Heart left ventricle (tissue), 13 donors: ENCODE measurements around the gene AGTRAP.

Experiments
- POLR2A ChIP-seq, 2 donors: fragments of 450-650 bp; IDR thresholded peaks; one replicate each; pipeline ENCODE4 v1.6.1; 2017; ENCODE audit warnings: antibody characterized with exemption in 2 of 2, mild to moderate bottlenecking in 2 of 2, moderate library complexity in 2 of 2
- TF ChIP-seq, protein P1 (sequence below), 12 donors: fragments of 200-600 bp; sonication (generic) in 4 of 12; IDR thresholded peaks; one replicate each; pipeline versions ENCODE4 v1.5.0 to v1.8.0; 2018 to 2022; ENCODE audit warnings: antibody characterized with exemption in 12 of 12, mild to moderate bottlenecking in 5 of 12
- donor health status: ischemic (EF 13 %, LVEDD 7.1; RV severe dilation, severe dysfunction).
- donor health status: DM: no; HTN: yes; CAD: no.
- donor health status: DM: no; HTN: no; CAD: no.
- donor health status: ischemic (EF 25% LVEDD 6.9; RV normal size, moderate dysfunction).
- donor health status: ischemic (EF 25% LVEDD 5.7; RV mildly dilated, moderate dysfunction).
- donor health status: ischemic (EF 35%, LVEDD 5.7; RV mildly dilated, moderate dysfunction).
- donor health status: nonischemic (EF 11% LVEDD 7.7; RV severe dilation, severe dysfunction).
- donor health status: DM: yes; HTN: yes; CAD: no.
- donor health status: PGD.
- donor health status: ischemic (EF 29% LVEDD 5.4; RV normal size, mild dysfunction).
- donor health status: nonischemic (EF 23%, LVEDD 6.1; RV moderate dilation, normal function).

DNA sequence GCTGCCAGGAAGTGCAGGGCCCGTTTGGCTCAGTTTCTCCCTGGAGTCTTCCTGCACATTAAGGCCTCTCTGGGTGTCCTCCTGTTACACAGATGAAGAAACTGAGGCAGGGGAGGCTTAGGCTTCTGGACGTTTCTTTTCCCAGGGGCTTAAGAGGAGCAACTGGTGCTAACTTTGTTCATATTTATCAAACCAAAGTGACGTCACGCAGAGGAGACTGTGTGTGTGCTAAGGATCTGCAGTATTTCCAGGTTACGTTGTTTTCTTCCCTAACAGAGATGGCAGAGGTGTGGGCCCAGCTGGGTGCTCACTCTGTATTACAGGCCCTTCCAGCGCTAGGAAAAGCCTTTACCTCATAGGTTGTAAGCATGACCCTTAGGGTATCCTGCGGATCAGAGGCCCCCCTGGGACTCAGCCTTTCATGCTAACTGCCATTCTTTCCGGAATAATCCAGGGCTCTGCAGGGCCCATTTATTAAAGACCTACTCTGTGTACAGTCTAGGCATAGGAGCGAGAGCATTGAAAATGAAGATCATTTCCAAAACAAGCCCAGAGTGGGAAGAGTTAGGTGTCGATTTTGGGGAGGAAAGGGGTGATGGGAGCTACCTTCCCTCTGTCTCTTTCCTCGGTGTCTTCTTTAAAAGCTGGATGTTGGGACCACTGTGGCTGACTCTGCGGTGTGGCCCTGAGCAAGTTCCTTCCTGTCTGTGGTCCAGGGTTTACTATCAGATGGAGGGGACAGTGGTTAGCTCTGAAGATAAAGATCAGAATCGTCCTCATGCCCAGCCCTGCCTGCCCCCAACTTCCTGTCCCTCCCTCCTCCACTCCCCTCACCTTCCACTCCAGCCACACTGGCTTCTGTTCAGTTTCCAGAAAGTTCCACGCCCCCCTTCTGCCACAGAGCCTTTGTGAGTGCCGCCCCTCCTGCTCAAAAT is 4.6 kb downstream of the AGTRAP start:
- TF ChIP-seq POLR2A (IDR thresholded peaks at IDR 0.05), result no peak
- TF ChIP-seq, protein P1, sequence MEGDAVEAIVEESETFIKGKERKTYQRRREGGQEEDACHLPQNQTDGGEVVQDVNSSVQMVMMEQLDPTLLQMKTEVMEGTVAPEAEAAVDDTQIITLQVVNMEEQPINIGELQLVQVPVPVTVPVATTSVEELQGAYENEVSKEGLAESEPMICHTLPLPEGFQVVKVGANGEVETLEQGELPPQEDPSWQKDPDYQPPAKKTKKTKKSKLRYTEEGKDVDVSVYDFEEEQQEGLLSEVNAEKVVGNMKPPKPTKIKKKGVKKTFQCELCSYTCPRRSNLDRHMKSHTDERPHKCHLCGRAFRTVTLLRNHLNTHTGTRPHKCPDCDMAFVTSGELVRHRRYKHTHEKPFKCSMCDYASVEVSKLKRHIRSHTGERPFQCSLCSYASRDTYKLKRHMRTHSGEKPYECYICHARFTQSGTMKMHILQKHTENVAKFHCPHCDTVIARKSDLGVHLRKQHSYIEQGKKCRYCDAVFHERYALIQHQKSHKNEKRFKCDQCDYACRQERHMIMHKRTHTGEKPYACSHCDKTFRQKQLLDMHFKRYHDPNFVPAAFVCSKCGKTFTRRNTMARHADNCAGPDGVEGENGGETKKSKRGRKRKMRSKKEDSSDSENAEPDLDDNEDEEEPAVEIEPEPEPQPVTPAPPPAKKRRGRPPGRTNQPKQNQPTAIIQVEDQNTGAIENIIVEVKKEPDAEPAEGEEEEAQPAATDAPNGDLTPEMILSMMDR (IDR thresholded peaks at IDR 0.05), result no peak
